Calu3 (cell line): ENCODE results near the gene PPP1R13L. TPM values are rescaled to one million over a fixed set of nuclear protein-coding genes. Genes with fewer than 3 reads are reported as not detected.

Source experiments
- Bru-seq: library from RNA; stranded (reverse); fragments of 400-500 nt; gene quantifications from one replicate; lab custom pipeline; 2021; lab: Mats Ljungman, UMichigan
- BruChase-seq, 2 experiments: library from RNA; stranded (reverse); fragments of 400-500 nt; gene quantifications; one replicate each; lab custom pipeline; 2021; lab: Mats Ljungman, UMichigan
- BruUV-seq: library from RNA; stranded (reverse); fragments of 400-500 nt; replicated peaks from 2 replicates; lab custom pipeline; 2021; lab: Mats Ljungman, UMichigan
- CTCF ChIA-PET: fragments of 300-600 bp; sonication (Branson Sonifier 250); formaldehyde crosslinking; loops from one replicate; lab custom pipeline; 2022; ENCODE audit warnings: antibody characterized with exemption; lab: Charles Lee
- DNase-seq: peaks from one replicate; pipeline ENCODE4 v3.0.0; 2022
- H3K27ac Mint-ChIP-seq: one replicate; pipeline ENCODE4 v1.8.0; 2022; ENCODE audit warnings: mixed read lengths; ENCODE audit not compliant: unreplicated experiment
- H3K27me3 Mint-ChIP-seq: one replicate; pipeline ENCODE4 v1.8.0; 2022; ENCODE audit warnings: mixed read lengths; ENCODE audit not compliant: unreplicated experiment
- H3K36me3 Mint-ChIP-seq: one replicate; pipeline ENCODE4 v1.8.0; 2022; ENCODE audit warnings: mild to moderate bottlenecking, moderate library complexity, mixed read lengths; ENCODE audit not compliant: insufficient read depth, unreplicated experiment
- H3K4me1 Mint-ChIP-seq: one replicate; pipeline ENCODE4 v1.8.0; 2022; ENCODE audit warnings: mild to moderate bottlenecking, low read depth, mixed read lengths; ENCODE audit not compliant: unreplicated experiment
- H3K4me3 Mint-ChIP-seq: one replicate; pipeline ENCODE4 v1.8.0; 2022; ENCODE audit warnings: mild to moderate bottlenecking, low read depth, moderate library complexity, mixed read lengths; ENCODE audit not compliant: unreplicated experiment
- H3K9me3 Mint-ChIP-seq: one replicate; pipeline ENCODE4 v1.8.0; 2022; ENCODE audit warnings: low read depth, mixed read lengths; ENCODE audit not compliant: unreplicated experiment
- intact Hi-C: fragments of 100-400 bp; cut with micrococcal nuclease; formaldehyde crosslinking; loops from one replicate; pipeline ENCODE4 v1.10.0; 2022; ENCODE audit not compliant: unreplicated experiment
- long read RNA-seq: library from polyadenylated mRNA; stranded (forward); transcript quantifications from one replicate; pipeline ENCODE4 v2.0.0, GENCODE V29; 2022
- total RNA-seq: library from RNA; stranded (reverse); gene quantifications from 2 replicates; pipeline ENCODE4 v1.2.3, GENCODE V29; 2022
- TF ChIP-seq, protein P1 (sequence below): fragments of 200-600 bp; IDR thresholded peaks from one replicate; pipeline ENCODE4 v1.8.0; 2022; ENCODE audit warnings: antibody characterized with exemption; ENCODE audit not compliant: unreplicated experiment

The PPP1R13L gene, protein sequence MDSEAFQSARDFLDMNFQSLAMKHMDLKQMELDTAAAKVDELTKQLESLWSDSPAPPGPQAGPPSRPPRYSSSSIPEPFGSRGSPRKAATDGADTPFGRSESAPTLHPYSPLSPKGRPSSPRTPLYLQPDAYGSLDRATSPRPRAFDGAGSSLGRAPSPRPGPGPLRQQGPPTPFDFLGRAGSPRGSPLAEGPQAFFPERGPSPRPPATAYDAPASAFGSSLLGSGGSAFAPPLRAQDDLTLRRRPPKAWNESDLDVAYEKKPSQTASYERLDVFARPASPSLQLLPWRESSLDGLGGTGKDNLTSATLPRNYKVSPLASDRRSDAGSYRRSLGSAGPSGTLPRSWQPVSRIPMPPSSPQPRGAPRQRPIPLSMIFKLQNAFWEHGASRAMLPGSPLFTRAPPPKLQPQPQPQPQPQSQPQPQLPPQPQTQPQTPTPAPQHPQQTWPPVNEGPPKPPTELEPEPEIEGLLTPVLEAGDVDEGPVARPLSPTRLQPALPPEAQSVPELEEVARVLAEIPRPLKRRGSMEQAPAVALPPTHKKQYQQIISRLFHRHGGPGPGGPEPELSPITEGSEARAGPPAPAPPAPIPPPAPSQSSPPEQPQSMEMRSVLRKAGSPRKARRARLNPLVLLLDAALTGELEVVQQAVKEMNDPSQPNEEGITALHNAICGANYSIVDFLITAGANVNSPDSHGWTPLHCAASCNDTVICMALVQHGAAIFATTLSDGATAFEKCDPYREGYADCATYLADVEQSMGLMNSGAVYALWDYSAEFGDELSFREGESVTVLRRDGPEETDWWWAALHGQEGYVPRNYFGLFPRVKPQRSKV
- total RNA-seq (98.4 and 135 TPM in 2 replicates), Bru-seq, nascent RNA (percentile 67 among the genes with signal in this experiment), BruChase-seq, experiment 1, labeled RNA remaining after a 6-hour chase (percentile 81 among the genes with signal in this experiment), BruChase-seq, experiment 2, labeled RNA remaining after a 2-hour chase (percentile 83 among the genes with signal in this experiment)
- long read RNA-seq, partial matches to known transcripts = 24 of 41 reads
- long read RNA-seq, other reads (novel, unspliced or antisense) = 11 of 41 reads

DNA sequence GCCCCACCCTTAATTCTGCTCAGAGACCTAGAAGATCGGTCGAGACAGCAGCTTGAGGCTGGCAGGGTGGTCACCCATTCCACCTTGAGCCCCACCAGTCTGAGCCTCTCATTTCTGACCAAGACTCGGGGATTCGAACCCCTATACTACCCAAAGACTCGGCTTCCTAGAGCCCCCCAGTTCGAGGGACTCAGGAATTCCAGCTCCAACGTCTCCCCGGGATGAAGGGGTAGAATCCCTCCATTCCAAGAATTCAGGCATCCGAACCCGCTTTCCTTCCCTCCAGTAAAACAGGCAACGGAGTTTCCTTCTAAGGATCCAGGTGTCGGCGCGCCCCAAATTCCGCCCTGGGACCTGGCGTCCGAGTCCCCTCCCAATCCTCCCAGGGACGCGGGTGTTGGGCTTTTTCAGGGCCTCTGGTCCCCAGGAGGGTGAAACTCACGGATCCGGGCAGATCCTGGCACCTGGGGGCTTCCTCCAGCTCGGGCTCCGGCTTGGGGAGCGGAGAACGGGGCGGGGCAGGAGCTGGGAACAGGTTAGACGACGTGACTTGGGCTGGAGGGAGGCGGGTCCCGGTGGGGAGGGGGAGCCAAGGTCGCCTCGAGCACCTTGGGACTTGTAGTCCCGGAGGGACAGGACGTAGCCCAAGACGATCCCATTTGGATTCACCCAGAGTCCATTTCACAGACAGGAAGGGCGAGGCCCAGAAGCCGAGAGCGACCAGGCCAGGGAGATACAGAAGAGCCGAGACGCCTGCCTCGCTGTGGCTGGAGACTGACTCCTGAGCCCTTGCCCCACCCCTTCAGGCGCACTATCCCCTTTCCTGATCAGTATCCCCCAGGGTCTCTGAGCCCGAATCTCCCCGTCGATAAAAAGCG, at the start of gene PPP1R13L:
Gene PPP1R13L, minus strand, starts transcription at position 513 of the 878 bp plus-strand sequence. CDS start 6,751 bp downstream, outside the sequence.
- Mint-ChIP-seq H3K9me3 (no peaks in the 10 kb centered on the region), H3K27ac (peak within 1 kb of the TSS; percentile 89), H3K4me3 (peak within 1 kb of the TSS; percentile 92), H3K27me3 (no peaks in the 10 kb centered on the region), H3K4me1 (peaks cover 27% of the 10 kb centered on the region), H3K36me3 (peaks cover 70% of the 10 kb centered on the region)
- DNase-seq = peak; percentile 98
- TF ChIP-seq, protein P1, sequence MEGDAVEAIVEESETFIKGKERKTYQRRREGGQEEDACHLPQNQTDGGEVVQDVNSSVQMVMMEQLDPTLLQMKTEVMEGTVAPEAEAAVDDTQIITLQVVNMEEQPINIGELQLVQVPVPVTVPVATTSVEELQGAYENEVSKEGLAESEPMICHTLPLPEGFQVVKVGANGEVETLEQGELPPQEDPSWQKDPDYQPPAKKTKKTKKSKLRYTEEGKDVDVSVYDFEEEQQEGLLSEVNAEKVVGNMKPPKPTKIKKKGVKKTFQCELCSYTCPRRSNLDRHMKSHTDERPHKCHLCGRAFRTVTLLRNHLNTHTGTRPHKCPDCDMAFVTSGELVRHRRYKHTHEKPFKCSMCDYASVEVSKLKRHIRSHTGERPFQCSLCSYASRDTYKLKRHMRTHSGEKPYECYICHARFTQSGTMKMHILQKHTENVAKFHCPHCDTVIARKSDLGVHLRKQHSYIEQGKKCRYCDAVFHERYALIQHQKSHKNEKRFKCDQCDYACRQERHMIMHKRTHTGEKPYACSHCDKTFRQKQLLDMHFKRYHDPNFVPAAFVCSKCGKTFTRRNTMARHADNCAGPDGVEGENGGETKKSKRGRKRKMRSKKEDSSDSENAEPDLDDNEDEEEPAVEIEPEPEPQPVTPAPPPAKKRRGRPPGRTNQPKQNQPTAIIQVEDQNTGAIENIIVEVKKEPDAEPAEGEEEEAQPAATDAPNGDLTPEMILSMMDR = no peak
- TSS peak; percentile 66 for BruUV-seq
- CTCF ChIA-PET = interaction anchor here (0.8 to 3.7 kb wide), 8 partner anchors 20 to 226 kb away, joined by 3 to 55 read pairs (median 7); partner anchors contain the start of genes BLOC1S3, ERCC1 and TRAPPC6A
- intact Hi-C loops = loop anchor here (2.0 kb wide), 1 partner anchor 20 kb away; no protein-coding TSS in a partner anchor

DNA sequence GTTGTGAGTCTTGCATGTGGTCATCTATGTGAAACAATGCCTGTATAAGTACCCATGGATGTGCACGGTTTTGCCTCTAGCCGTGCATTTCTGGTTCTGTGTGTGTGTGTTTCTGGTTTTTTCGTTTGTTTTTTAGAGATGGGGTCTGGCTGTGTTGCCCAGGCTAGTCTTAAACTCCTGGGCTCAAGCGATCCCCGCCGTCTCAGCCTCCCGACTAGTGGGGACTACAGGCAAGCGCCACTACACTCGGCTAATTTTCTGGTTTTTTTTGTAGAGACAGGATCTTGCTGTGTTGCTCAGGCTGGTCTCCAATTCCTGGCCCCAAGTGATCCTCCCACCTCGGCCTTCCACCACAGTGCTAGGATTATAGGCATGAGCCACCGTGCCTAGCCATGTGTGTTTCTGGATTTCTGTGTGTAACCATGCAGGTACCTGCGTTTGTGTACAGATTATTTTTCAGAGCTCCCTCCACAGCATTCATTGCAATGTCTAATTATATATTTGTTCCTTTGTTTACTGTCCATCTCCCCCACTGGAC, 47.0 kb upstream of the PPP1R13L start:
- Mint-ChIP-seq H3K4me1 (peaks cover 69% of the 10 kb centered on the region), H3K9me3 (no peaks in the 10 kb centered on the region), H3K27me3 (no peaks in the 10 kb centered on the region), H3K4me3 (peak overlapping the region; percentile 77), H3K27ac (peak overlapping the region; percentile 96), H3K36me3 (peaks cover 53% of the 10 kb centered on the region)
- no TSS peak for BruUV-seq
- intact Hi-C loops = loop anchor here (2.0 kb wide), 1 partner anchor 17 kb away; no protein-coding TSS in a partner anchor
- TF ChIP-seq, protein P1 = no peak
- DNase-seq = no peak
- CTCF ChIA-PET = no interaction called here

DNA sequence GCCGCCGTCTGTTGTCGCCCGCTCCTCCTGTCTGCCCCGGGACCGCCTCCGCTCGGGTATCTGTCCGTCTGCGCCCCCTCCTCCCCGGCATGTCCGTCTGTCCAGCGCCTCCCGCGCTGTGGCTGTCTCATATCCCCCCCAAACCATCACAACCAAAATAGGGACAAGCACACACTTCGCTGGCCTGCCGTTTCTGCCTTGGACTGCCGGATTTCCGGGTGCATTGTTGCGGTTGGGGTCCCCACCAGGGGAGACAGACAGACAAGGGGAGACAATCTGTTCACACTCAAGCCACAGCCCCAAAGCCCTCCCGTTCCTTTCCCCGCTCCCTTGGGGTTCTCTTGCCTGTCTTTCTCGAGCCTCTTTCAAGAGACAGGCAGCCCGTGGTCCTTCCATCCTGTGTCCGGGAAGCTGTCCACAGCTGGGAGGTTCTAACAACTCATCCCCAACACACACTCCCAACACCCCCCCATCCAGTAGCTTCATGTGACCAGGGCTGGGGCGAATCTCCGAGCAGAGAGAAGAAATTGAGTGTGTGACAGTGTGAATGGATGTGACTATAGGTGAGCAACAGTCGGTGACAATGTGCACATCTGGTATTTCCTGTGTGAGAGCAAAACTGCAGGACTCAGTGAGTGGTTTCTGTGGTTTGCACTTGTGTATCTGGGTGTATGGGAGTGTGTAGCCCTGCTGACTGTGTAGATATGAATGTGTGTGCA, 46.4 kb upstream of the PPP1R13L start:
- Mint-ChIP-seq H3K27me3 (no peaks in the 10 kb centered on the region), H3K36me3 (peaks cover 52% of the 10 kb centered on the region), H3K4me1 (peaks cover 63% of the 10 kb centered on the region), H3K4me3 (peak overlapping the region; percentile 77), H3K9me3 (no peaks in the 10 kb centered on the region), H3K27ac (peak overlapping the region; percentile 96)
- CTCF ChIA-PET = no interaction called here
- intact Hi-C loops = loop anchor here (2.0 kb wide), 1 partner anchor 18 kb away; no protein-coding TSS in a partner anchor
- TF ChIP-seq, protein P1 = no peak
- BruUV-seq = TSS peak; percentile 94
- DNase-seq = no peak
